MM.1S (cell line): Measurements from ENCODE around the gene NR1H3.
A peak's percentile ranks its signal among the peaks of the same experiment; 100 is the strongest.

Source experiments
- DNase-seq: peaks from one replicate; pipeline ENCODE4 v3.0.0-alpha.2; 2015
- H2AFZ ChIP-seq: fragments of 300-600 bp; sonication (generic); 2 replicates; pipeline ENCODE4 v1.6.0; 2016; ENCODE audit warnings: antibody characterized with exemption, low read length
- H3F3A ChIP-seq: fragments of 300-600 bp; sonication (generic); 2 replicates; pipeline ENCODE4 v1.6.1; 2016; ENCODE audit warnings: mild to moderate bottlenecking, antibody characterized with exemption, low read length, moderate library complexity, mixed read lengths; ENCODE audit not compliant: insufficient read depth
- H3K27ac ChIP-seq: fragments of 300-600 bp; sonication (generic); 2 replicates; pipeline ENCODE4 v1.5.1; 2016; ENCODE audit warnings: mild to moderate bottlenecking, low read length
- H3K27me3 ChIP-seq: fragments of 300-600 bp; sonication (generic); replicated peaks from 2 replicates; pipeline ENCODE4 v1.6.0; 2016; ENCODE audit warnings: low read length; ENCODE audit not compliant: insufficient read depth
- H3K36me3 ChIP-seq: fragments of 300-600 bp; sonication (generic); replicated peaks from 2 replicates; pipeline ENCODE4 v1.6.1; 2016; ENCODE audit warnings: mild to moderate bottlenecking, low read length, mixed read lengths; ENCODE audit not compliant: insufficient read depth
- H3K4me1 ChIP-seq: fragments of 300-600 bp; sonication (generic); 2 replicates; pipeline ENCODE4 v1.6.1; 2016; ENCODE audit warnings: low read length, mixed read lengths
- H3K4me2 ChIP-seq: fragments of 300-600 bp; sonication (generic); 2 replicates; pipeline ENCODE4 v1.6.0; 2016; ENCODE audit warnings: low read depth, low read length
- H3K4me3 ChIP-seq: fragments of 300-600 bp; sonication (generic); 2 replicates; pipeline ENCODE4 v1.5.1; 2016; ENCODE audit warnings: low read length, mixed read lengths
- H3K79me2 ChIP-seq: fragments of 300-600 bp; sonication (generic); 2 replicates; pipeline ENCODE4 v1.6.1; 2016; ENCODE audit warnings: mixed run types, low read length, mixed read lengths
- H3K9ac ChIP-seq: fragments of 300-600 bp; sonication (generic); 2 replicates; pipeline ENCODE4 v1.6.1; 2016; ENCODE audit warnings: low read length, mixed read lengths
- H3K9me2 ChIP-seq: fragments of 300-600 bp; sonication (generic); replicated peaks from 2 replicates; pipeline ENCODE4 v1.6.1; 2016; ENCODE audit warnings: mild to moderate bottlenecking, low read length, mixed read lengths; ENCODE audit not compliant: insufficient read depth
- H3K9me3 ChIP-seq: fragments of 300-600 bp; sonication (generic); replicated peaks from 2 replicates; pipeline ENCODE4 v1.6.1; 2016; ENCODE audit warnings: mild to moderate bottlenecking, low read length, mixed read lengths; ENCODE audit not compliant: insufficient read depth
- H4K20me1 ChIP-seq: fragments of 300-600 bp; sonication (generic); 2 replicates; pipeline ENCODE4 v1.6.1; 2016; ENCODE audit warnings: mild to moderate bottlenecking, low read length, moderate library complexity, mixed read lengths; ENCODE audit not compliant: insufficient read depth
- EZH2 ChIP-seq: fragments of 300-600 bp; sonication (generic); optimal IDR thresholded peaks from 2 replicates; pipeline ENCODE3; 2017; ENCODE audit warnings: low read depth, mild to moderate bottlenecking, antibody characterized with exemption, low read length, mixed read lengths
- EZH2phosphoT487 ChIP-seq: fragments of 300-600 bp; sonication (generic); IDR thresholded peaks from 2 replicates; pipeline ENCODE4 v1.6.1; 2018; ENCODE audit warnings: antibody characterized with exemption, low read length
- TF ChIP-seq, protein P1 (sequence below): fragments of 300-600 bp; sonication (generic); IDR thresholded peaks from 2 replicates; pipeline ENCODE4 v1.5.1; 2016; ENCODE audit warnings: antibody characterized with exemption, low read length, mixed read lengths

Gene NR1H3

DNA sequence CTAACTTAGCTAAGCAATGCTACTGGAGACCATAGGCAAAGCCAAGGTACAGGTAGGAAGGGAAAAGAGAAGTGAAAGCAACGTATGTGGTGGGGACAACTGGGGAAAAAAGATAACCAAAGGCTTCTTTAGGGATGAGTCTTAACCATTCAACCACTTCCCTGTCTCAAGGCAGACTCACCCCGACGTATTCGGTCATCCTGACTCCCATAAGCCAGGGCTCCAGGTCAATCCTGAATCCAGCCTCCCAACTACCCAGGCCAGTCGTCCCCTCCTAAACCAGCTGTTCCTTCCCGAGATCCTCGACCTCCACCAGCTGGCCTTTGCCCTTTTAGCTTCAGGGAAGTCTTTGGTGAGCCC lies 9.5 kb upstream of the NR1H3 start:
- peak; percentile 12 for DNase-seq
- H2AFZ ChIP-seq: peak overlapping the region; percentile 97
- H3K9me2 ChIP-seq: no peaks in the 10 kb centered on the region

DNA sequence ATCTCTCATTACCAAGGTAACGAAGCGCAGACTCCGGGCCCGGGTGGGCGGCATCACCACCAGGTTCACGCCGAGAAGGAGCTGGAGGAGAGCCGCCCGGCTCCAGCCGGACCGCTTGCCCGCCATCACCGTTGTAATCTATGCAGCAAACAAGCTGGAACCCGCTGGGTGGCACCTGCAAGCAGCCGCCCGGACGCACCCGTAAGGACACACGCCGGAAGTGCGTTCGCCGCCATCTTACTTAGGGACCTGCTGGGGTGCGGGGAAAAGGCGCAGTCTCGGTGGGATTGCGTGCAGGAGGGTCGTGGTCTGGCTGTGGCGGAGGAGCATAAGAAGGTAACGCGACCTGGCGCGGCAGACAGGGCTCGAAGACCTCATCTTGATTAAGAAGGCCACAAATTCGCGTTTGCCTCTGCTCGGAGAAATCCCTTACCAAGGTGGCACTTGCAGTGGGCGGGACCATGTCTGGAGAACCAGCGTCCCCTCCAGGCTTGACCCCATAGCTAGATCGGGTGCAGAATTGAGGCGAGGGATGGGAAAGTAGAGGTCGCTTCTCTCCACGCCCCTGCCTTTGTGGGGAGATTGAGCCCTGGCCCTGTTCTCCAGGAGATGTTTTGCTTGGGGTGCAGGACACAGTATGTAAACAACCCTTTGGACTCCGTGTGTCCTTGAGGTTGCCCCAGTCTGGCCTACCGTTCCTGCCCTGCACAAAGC lies 9.0 kb upstream of the NR1H3 start, which contains the start of gene ACP2:
Gene ACP2, minus strand, starts transcription at position 151 of the 714 bp plus-strand sequence. Its CDS starts 25 bp downstream, at position 126.
- Histone ChIP-seq H3K9me3 (no peaks in the 10 kb centered on the region), H3K36me3 (no peaks in the 10 kb centered on the region), H4K20me1 (no peaks in the 10 kb centered on the region), H3K4me3 (peak within 1 kb of the TSS; percentile 96), H3F3A (peaks cover 3% of the 10 kb centered on the region; the same call in 1 of the 2 replicates), H2AFZ (peak within 1 kb of the TSS; percentile 97), H3K27me3 (no peaks in the 10 kb centered on the region), H3K9ac (peak within 1 kb of the TSS; percentile 85), H3K4me1 (peaks cover 9% of the 10 kb centered on the region), H3K79me2 (peaks cover 26% of the 10 kb centered on the region), H3K4me2 (peak within 1 kb of the TSS; percentile 96), H3K9me2 (no peaks in the 10 kb centered on the region), H3K27ac (peak within 1 kb of the TSS; percentile 57)
- TF ChIP-seq, protein P1, sequence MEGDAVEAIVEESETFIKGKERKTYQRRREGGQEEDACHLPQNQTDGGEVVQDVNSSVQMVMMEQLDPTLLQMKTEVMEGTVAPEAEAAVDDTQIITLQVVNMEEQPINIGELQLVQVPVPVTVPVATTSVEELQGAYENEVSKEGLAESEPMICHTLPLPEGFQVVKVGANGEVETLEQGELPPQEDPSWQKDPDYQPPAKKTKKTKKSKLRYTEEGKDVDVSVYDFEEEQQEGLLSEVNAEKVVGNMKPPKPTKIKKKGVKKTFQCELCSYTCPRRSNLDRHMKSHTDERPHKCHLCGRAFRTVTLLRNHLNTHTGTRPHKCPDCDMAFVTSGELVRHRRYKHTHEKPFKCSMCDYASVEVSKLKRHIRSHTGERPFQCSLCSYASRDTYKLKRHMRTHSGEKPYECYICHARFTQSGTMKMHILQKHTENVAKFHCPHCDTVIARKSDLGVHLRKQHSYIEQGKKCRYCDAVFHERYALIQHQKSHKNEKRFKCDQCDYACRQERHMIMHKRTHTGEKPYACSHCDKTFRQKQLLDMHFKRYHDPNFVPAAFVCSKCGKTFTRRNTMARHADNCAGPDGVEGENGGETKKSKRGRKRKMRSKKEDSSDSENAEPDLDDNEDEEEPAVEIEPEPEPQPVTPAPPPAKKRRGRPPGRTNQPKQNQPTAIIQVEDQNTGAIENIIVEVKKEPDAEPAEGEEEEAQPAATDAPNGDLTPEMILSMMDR: peak; percentile 39
- TF ChIP-seq EZH2phosphoT487 (no peak), EZH2 (no peak)
- DNase-seq: peak; percentile 90

More for the DNA sequence above, 9.5 kb upstream of the NR1H3 start:
- peak overlapping the region; percentile 96 for H3K4me3 ChIP-seq
- peak overlapping the region; percentile 96 for H3K4me2 ChIP-seq
- TF ChIP-seq EZH2 (no peak), EZH2phosphoT487 (no peak)
- TF ChIP-seq, protein P1: no peak
- H3K27me3 ChIP-seq: no peaks in the 10 kb centered on the region
- H4K20me1 ChIP-seq: no peaks in the 10 kb centered on the region
- H3K79me2 ChIP-seq: peaks cover 26% of the 10 kb centered on the region
- peaks cover 9% of the 10 kb centered on the region for H3K4me1 ChIP-seq
- no peaks in the 10 kb centered on the region for H3K36me3 ChIP-seq
- H3K9me3 ChIP-seq: no peaks in the 10 kb centered on the region
- peak overlapping the region; percentile 85 for H3K9ac ChIP-seq
- H3K27ac ChIP-seq: peak overlapping the region; percentile 57; the same call in 1 of the 2 replicates
- peaks cover 3% of the 10 kb centered on the region; the same call in 1 of the 2 replicates for H3F3A ChIP-seq

GRCh38 chr11:47249378-47249715 lies 8.4 kb upstream of the NR1H3 start:
- H3F3A ChIP-seq: peaks cover 3% of the 10 kb centered on the region; the same call in 1 of the 2 replicates

DNA sequence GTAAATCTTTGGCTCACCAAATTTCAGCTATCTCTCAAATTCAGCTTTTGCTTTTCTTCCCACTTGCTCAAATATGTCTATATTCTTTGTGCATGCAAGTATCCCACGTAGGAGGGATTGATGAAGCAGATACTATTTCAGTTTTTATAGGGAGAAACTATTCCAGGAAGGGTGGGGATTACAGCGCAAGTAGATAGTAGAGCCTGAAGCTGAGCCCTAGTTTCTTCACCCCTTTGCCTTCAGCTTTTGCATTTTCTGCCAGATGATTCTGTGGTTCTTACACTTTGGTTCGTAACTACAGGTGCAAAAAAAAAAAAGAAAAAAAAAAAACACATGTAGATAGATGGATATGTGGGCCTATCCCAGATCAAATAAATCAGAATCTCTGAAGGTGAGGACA lies 6.0 kb upstream of the NR1H3 start:
- TF ChIP-seq EZH2phosphoT487: no peak
- no peak for TF ChIP-seq EZH2
- TF ChIP-seq, protein P1: no peak

More at GRCh38 chr11:47249378-47249715, 8.4 kb upstream of the NR1H3 start:
- H3K27me3 ChIP-seq: no peaks in the 10 kb centered on the region
- no peak for DNase-seq
- peak overlapping the region; percentile 97 for H2AFZ ChIP-seq
- no peaks in the 10 kb centered on the region for H3K36me3 ChIP-seq
- peak overlapping the region; percentile 85; the same call in 1 of the 2 replicates for H3K9ac ChIP-seq
- H3K4me3 ChIP-seq: peak overlapping the region; percentile 96
- H3K4me1 ChIP-seq: peaks cover 9% of the 10 kb centered on the region
- no peak overlapping the region for H3K27ac ChIP-seq
- H3K9me2 ChIP-seq: no peaks in the 10 kb centered on the region
- peak overlapping the region; percentile 96 for H3K4me2 ChIP-seq
- H3K79me2 ChIP-seq: peaks cover 26% of the 10 kb centered on the region
- no peaks in the 10 kb centered on the region for H3K9me3 ChIP-seq
- TF ChIP-seq EZH2: no peak
- no peaks in the 10 kb centered on the region for H4K20me1 ChIP-seq

More for the DNA sequence above, 6.0 kb upstream of the NR1H3 start:
- H3K4me1 ChIP-seq: peaks cover 9% of the 10 kb centered on the region
- H3K27me3 ChIP-seq: no peaks in the 10 kb centered on the region
- no peaks in the 10 kb centered on the region for H3K9me3 ChIP-seq
- DNase-seq: no peak
- H3K9ac ChIP-seq: no peak overlapping the region
- peaks cover 3% of the 10 kb centered on the region; the same call in 1 of the 2 replicates for H3F3A ChIP-seq
- H2AFZ ChIP-seq: no peak overlapping the region
- no peak overlapping the region for H3K4me2 ChIP-seq
- no peaks in the 10 kb centered on the region for H3K36me3 ChIP-seq
- H3K4me3 ChIP-seq: no peak overlapping the region
- H3K9me2 ChIP-seq: no peaks in the 10 kb centered on the region
- no peak overlapping the region for H3K27ac ChIP-seq
- H3K79me2 ChIP-seq: peaks cover 26% of the 10 kb centered on the region
- H4K20me1 ChIP-seq: no peaks in the 10 kb centered on the region
